Hepatocyte (in vitro differentiated cells): ENCODE measurements around the gene KNCN. TPM values are rescaled to one million over a fixed set of nuclear protein-coding genes. Genes with fewer than 3 reads are reported as not detected.

Experiments
- DNase-seq: peaks from one replicate; pipeline ENCODE4 v3.0.0-alpha.2; 2016; ENCODE audit warnings: low spot score
- H2AFZ ChIP-seq: fragments of 200-600 bp; sonication (generic); 2 replicates; pipeline ENCODE4 v1.6.0; 2016; ENCODE audit warnings: antibody characterized with exemption, mild to moderate bottlenecking
- H3K27ac ChIP-seq: fragments of 200-600 bp; sonication (generic); 2 replicates; pipeline ENCODE4 v1.5.1; 2016; ENCODE audit warnings: mild to moderate bottlenecking
- H3K27me3 ChIP-seq: fragments of 200-600 bp; sonication (generic); 2 replicates; pipeline ENCODE4 v1.6.1; 2016
- H3K36me3 ChIP-seq: fragments of 200-600 bp; sonication (generic); replicated peaks from 2 replicates; pipeline ENCODE4 v1.5.1; 2016; ENCODE audit warnings: low read depth; ENCODE audit not compliant: insufficient read depth
- H3K4me1 ChIP-seq: fragments of 200-600 bp; sonication (generic); 2 replicates; pipeline ENCODE4 v1.5.1; 2016; ENCODE audit warnings: mild to moderate bottlenecking, moderate library complexity; ENCODE audit not compliant: insufficient read depth
- H3K4me2 ChIP-seq: fragments of 200-600 bp; sonication (generic); 2 replicates; pipeline ENCODE4 v1.6.0; 2016
- H3K4me3 ChIP-seq: fragments of 200-600 bp; sonication (generic); 2 replicates; pipeline ENCODE4 v1.5.1; 2016; ENCODE audit warnings: mild to moderate bottlenecking
- H3K79me2 ChIP-seq: fragments of 200-600 bp; sonication (generic); 2 replicates; pipeline ENCODE4 v1.6.0; 2017; ENCODE audit warnings: mild to moderate bottlenecking
- H3K9me2 ChIP-seq: fragments of 200-600 bp; sonication (generic); replicated peaks from 2 replicates; pipeline ENCODE4 v1.6.0; 2017; ENCODE audit warnings: mild to moderate bottlenecking; ENCODE audit not compliant: insufficient read depth
- H3K9me3 ChIP-seq: fragments of 200-600 bp; sonication (generic); 2 replicates; pipeline ENCODE4 v1.5.1; 2016; ENCODE audit warnings: low read depth, mild to moderate bottlenecking
- H4K20me1 ChIP-seq: fragments of 200-600 bp; sonication (generic); 2 replicates; pipeline ENCODE4 v1.6.0; 2016; ENCODE audit warnings: mild to moderate bottlenecking; ENCODE audit not compliant: insufficient read depth, poor library complexity, severe bottlenecking
- EZH2 ChIP-seq: fragments of 200-600 bp; sonication (generic); IDR thresholded peaks from 2 replicates; pipeline ENCODE4 v1.6.1; 2016; ENCODE audit warnings: antibody characterized with exemption, mild to moderate bottlenecking, borderline replicate concordance
- EZH2phosphoT487 ChIP-seq: fragments of 200-600 bp; sonication (generic); IDR thresholded peaks from one replicate; pipeline ENCODE4 v1.6.1; 2018; ENCODE audit warnings: antibody characterized with exemption, mild to moderate bottlenecking, low read depth, moderate library complexity; ENCODE audit not compliant: unreplicated experiment, severe bottlenecking
- WGBS: methylation state at CpG from one replicate; pipeline ENCODE4 v1.1.6; 2016; ENCODE audit warnings: low lambda C conversion rate; ENCODE audit errors: missing lambda C conversion rate; 5-methylcytosine and 5-hydroxymethylcytosine counted together
- polyA plus RNA-seq: library from polyadenylated mRNA; unstranded; fragments of >200 nt; fragmentation: Nextera tagmentation; extraction: Ambion mirVana; gene quantifications from 2 replicates; pipeline ENCODE4 v1.2.1, GENCODE V29; 2016
- total RNA-seq: library from RNA; depleted of rRNA; stranded (reverse); fragments of >200 nt; gene quantifications from 2 replicates; pipeline ENCODE4 v1.2.3, GENCODE V29; 2014
- TF ChIP-seq, protein P1 (sequence below): fragments of 200-600 bp; sonication (generic); IDR thresholded peaks from 2 replicates; pipeline ENCODE4 v1.5.1; 2016; ENCODE audit warnings: antibody characterized with exemption, mild to moderate bottlenecking; ENCODE audit not compliant: poor library complexity

The KNCN gene
- total and polyA plus RNA-seq, 2 experiments from 2014 or later = not detected

DNA sequence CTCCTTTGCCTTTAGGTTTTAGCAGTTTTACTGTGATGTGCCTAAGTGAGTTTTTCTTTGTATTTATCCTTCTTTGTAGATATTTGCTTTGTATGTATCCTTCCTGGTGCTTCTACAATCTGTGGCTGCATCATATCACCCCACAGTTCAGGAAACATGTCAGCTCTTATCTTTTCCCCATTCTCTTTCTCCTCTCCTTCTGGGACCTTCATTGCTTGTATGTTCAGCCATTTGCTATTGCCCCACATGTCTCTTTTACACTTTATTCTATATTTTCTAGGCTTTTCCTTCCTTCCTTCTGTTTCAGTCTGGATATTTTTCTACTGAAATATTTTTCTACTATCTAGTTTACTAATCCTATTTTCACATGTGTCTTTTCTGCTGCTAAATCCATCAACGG, 14.9 kb downstream of the KNCN start:
- WGBS = 88% methylated on average over 1 of the region's 1 CpG
- H3K4me2 ChIP-seq = no peak overlapping the region
- no peaks in the 10 kb centered on the region for H3K9me2 ChIP-seq
- TF ChIP-seq EZH2 (no peak), EZH2phosphoT487 (no peak)
- TF ChIP-seq, protein P1, sequence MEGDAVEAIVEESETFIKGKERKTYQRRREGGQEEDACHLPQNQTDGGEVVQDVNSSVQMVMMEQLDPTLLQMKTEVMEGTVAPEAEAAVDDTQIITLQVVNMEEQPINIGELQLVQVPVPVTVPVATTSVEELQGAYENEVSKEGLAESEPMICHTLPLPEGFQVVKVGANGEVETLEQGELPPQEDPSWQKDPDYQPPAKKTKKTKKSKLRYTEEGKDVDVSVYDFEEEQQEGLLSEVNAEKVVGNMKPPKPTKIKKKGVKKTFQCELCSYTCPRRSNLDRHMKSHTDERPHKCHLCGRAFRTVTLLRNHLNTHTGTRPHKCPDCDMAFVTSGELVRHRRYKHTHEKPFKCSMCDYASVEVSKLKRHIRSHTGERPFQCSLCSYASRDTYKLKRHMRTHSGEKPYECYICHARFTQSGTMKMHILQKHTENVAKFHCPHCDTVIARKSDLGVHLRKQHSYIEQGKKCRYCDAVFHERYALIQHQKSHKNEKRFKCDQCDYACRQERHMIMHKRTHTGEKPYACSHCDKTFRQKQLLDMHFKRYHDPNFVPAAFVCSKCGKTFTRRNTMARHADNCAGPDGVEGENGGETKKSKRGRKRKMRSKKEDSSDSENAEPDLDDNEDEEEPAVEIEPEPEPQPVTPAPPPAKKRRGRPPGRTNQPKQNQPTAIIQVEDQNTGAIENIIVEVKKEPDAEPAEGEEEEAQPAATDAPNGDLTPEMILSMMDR = no peak
- H3K79me2 ChIP-seq = no peaks in the 10 kb centered on the region
- DNase-seq = no peak
- H3K4me1 ChIP-seq = no peaks in the 10 kb centered on the region
- no peak overlapping the region for H3K27ac ChIP-seq
- H2AFZ ChIP-seq = no peak overlapping the region
- no peaks in the 10 kb centered on the region for H3K9me3 ChIP-seq
- peaks cover 43% of the 10 kb centered on the region for H3K27me3 ChIP-seq
- no peaks in the 10 kb centered on the region for H4K20me1 ChIP-seq
- no peak overlapping the region for H3K4me3 ChIP-seq
- H3K36me3 ChIP-seq = no peaks in the 10 kb centered on the region

GRCh38 chr1:46535063-46535462, 16.4 kb downstream of the KNCN start:
- Histone ChIP-seq H3K36me3 (no peaks in the 10 kb centered on the region), H3K27me3 (peaks cover 38% of the 10 kb centered on the region), H3K9me2 (no peaks in the 10 kb centered on the region), H3K4me2 (no peak overlapping the region), H3K4me1 (no peaks in the 10 kb centered on the region), H2AFZ (no peak overlapping the region), H3K9me3 (no peaks in the 10 kb centered on the region), H3K27ac (no peak overlapping the region), H3K4me3 (no peak overlapping the region), H4K20me1 (no peaks in the 10 kb centered on the region), H3K79me2 (no peaks in the 10 kb centered on the region)
- TF ChIP-seq, protein P1 = peak; percentile 30
- no peak for TF ChIP-seq EZH2phosphoT487
- WGBS = 56% methylated on average over 2 of the region's 2 CpGs
- peak; percentile 41 for DNase-seq

DNA sequence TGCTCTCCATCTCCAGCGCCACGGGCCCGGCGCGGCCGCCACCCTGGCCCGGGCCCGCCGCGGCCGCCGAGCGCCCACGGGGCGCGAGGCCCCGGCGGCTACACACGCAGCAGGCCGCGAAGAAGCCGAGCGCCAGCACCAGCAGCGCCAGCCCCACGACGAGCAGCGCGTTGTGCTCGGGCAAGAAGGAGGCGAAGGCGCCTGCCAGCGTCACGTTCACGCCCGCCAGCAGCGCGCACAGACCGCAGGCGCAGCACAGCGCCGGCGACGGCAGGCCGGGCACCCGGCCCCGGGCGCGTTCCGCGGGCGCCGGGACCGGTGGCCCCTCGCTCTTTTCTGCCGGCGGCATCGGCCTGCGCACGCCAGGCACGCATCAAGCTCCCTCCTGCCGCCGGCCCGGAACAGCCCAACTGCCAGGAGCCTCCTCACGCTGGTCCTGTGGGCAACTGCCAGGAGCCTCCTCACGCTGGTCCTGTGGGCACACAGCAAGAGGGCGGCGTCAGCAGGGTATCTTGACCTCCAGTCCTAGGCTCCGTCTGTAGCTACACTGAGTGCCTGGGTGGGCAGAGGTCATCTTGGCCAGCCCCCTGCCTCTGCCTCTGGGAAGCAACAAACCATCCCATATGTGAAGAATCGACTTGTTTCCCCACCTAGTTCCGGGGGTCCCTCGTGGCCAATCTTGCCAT, 18.1 kb downstream of the KNCN start:
- Histone ChIP-seq H2AFZ (no peak overlapping the region), H4K20me1 (no peaks in the 10 kb centered on the region), H3K4me2 (peak overlapping the region; percentile 77), H3K9me2 (no peaks in the 10 kb centered on the region), H3K27ac (no peak overlapping the region), H3K79me2 (no peaks in the 10 kb centered on the region), H3K27me3 (peaks cover 45% of the 10 kb centered on the region), H3K36me3 (no peaks in the 10 kb centered on the region), H3K4me3 (no peak overlapping the region), H3K4me1 (no peaks in the 10 kb centered on the region), H3K9me3 (no peaks in the 10 kb centered on the region)
- WGBS = 7% methylated on average over 61 of the region's 71 CpGs
- TF ChIP-seq EZH2 = no peak
- TF ChIP-seq, protein P1 = no peak
- TF ChIP-seq EZH2phosphoT487 = no peak
- DNase-seq = peak; percentile 64
